GM18867 (cell line): Measurements from ENCODE around the gene MORF4L2.
"Not testable (repeated sequence)": the region's sequence is repeated elsewhere in the genome, so short reads cannot be mapped to it uniquely, and the experiment has no call there.

Experiments used
- ATAC-seq: cut with Tn5 transposase; IDR thresholded peaks from one replicate; pipeline ENCODE4 v1.9.1; 2021; ENCODE audit warnings: mild to moderate bottlenecking, moderate library complexity; ENCODE audit not compliant: unreplicated experiment

MORF4L2 gene

GRCh38 chrX:103681443-103681842, 5.1 kb downstream of the MORF4L2 start:
- ATAC-seq, result no peak

- ATAC-seq, result no peak
Measured at GRCh38 chrX:103678199-103678993, 8.1 kb downstream of the MORF4L2 start.

GRCh38 chrX:103674531-103675454, 11.7 kb downstream of the MORF4L2 start:
- no peak for ATAC-seq

- ATAC-seq, result no peak
Measured at GRCh38 chrX:103669745-103670144, 16.8 kb downstream of the MORF4L2 start.

GRCh38 chrX:103666202-103667107, 20.0 kb downstream of the MORF4L2 start:
- ATAC-seq, result no peak

GRCh38 chrX:103663981-103664762, 22.3 kb downstream of the MORF4L2 start:
- no peak for ATAC-seq

- not testable (repeated sequence) for ATAC-seq
Measured at GRCh38 chrX:103659460-103659859, 27.0 kb downstream of the MORF4L2 start.

- no peak for ATAC-seq
Measured at GRCh38 chrX:103658681-103659433, 27.6 kb downstream of the MORF4L2 start.

- not testable (repeated sequence) for ATAC-seq
Measured at GRCh38 chrX:103657066-103657465, 29.4 kb downstream of the MORF4L2 start.

- ATAC-seq, result no peak
Measured at GRCh38 chrX:103656617-103657016, 29.9 kb downstream of the MORF4L2 start.

GRCh38 chrX:103655230-103656000, 31.1 kb downstream of the MORF4L2 start:
- ATAC-seq, result not testable (repeated sequence)

- ATAC-seq, result no peak
Measured at GRCh38 chrX:103651151-103651773, 35.2 kb downstream of the MORF4L2 start.

- no peak for ATAC-seq
Measured at GRCh38 chrX:103647630-103648029, 38.9 kb downstream of the MORF4L2 start.

GRCh38 chrX:103644125-103644524, 42.4 kb downstream of the MORF4L2 start:
- ATAC-seq, result no peak

- ATAC-seq, result no peak
Measured at GRCh38 chrX:103640401-103641155, 45.9 kb downstream of the MORF4L2 start.

GRCh38 chrX:103638479-103639346, 47.8 kb downstream of the MORF4L2 start:
- not testable (repeated sequence) for ATAC-seq
